ENCODE results near the gene PLXNA3. TPM values are rescaled to one million over a fixed set of nuclear protein-coding genes. Genes with fewer than 3 reads are reported as not detected.
"Not testable (repeated sequence)": the region's sequence is repeated elsewhere in the genome, so short reads cannot be mapped to it uniquely, and the experiment has no call there.

The PLXNA3 gene
- polyA plus RNA-seq, 3 donors: 0.02 to 10.9 TPM; not detected in 1

DNA sequence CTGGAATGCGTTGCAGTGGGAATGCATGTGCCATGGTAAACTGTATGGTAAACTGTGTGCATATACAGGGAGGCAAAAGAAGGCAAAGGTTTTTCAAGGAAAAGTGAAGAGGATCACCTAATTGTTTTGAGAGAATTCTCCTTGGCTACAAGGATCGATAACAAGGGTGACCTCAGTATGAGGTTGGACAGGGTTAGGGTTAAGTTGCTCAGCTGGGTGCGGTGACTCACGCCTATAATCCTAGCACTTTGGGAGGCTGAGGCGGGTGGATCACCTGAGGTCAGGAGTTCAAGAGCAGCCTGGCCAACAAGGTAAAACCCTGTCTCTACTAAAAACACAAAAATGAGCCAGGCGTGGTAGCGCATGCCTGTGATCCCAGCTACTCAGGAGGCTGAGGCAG, 43.3 kb downstream of the PLXNA3 start:
- H3K4me3 ChIP-seq (replicated peaks in 1 of 3; ENCODE audit: low read depth in 2 of 3, low read length in 3 of 3); DNase-seq; H3K27me3 Mint-ChIP-seq (ENCODE audit: low read depth in 3 of 3); H3K36me3 ChIP-seq (replicated peaks in 1 of 2; ENCODE audit: control insufficient read depth in 1 of 2, insufficient read depth in 2 of 2, low read length in 2 of 2); H3K79me2 ChIP-seq (ENCODE audit: insufficient read depth, low read length); H4K20me1 ChIP-seq (ENCODE audit: insufficient read depth, low read length); H3K9ac ChIP-seq (ENCODE audit: insufficient read depth, low read length, poor library complexity, severe bottlenecking); H3K4me1 Mint-ChIP-seq; intact Hi-C loops (cut with micrococcal nuclease); H2AFZ ChIP-seq (ENCODE audit: insufficient read depth, low read depth, low read length, poor library complexity, severe bottlenecking); H3K9me3 Mint-ChIP-seq; H3K4me2 ChIP-seq (replicated peaks; ENCODE audit: extremely low read depth, low read length, poor library complexity, severe bottlenecking); H3K4me1 ChIP-seq (ENCODE audit: control insufficient read depth in 1 of 2, insufficient read depth in 2 of 2, low read length in 2 of 2); H3K9me3 ChIP-seq (replicated peaks in 1 of 2; ENCODE audit: control insufficient read depth in 1 of 2, insufficient read depth in 1 of 2, low read length in 2 of 2); H3K4me3 Mint-ChIP-seq; H3K27ac Mint-ChIP-seq; H3K27me3 ChIP-seq (ENCODE audit: control insufficient read depth in 2 of 2, insufficient read depth in 2 of 2, low read length in 2 of 2); H3K27ac ChIP-seq (ENCODE audit: low read depth in 1 of 2, low read length in 2 of 2): not testable (repeated sequence)
- no CpG with 5 or more reads among the region's 7 CpGs for WGBS (ENCODE audit: insufficient coverage)
- peaks cover 13 to 16% of the 10 kb centered on the region in 2 donors for H3K36me3 Mint-ChIP-seq

DNA sequence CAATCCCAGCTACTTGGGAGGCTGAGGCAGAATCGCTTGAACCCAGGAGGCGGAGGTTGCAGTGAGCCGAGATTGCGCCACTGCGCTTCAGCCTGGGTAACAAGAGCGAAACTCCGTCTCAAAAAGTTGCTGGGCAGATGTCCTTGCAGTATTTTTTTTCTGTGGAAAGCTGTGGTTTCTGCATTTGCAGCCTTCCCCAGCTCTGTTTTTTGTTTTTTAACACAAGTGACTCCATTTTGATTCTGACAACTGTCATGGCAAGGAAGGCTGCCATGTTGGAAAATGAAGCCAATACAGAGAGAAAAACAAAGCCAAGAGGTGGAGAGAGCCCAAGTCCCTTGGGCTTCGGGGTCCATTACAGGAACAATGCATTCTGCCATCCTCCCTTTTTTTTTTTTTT, 44.0 kb downstream of the PLXNA3 start:
- peaks cover 16 to 20% of the 10 kb centered on the region in 2 donors for H3K36me3 Mint-ChIP-seq

More for the DNA sequence above, 44.0 kb downstream of the PLXNA3 start:
- Mint-ChIP-seq H3K9me3 (peaks cover 0 to 4% (median 0%) of the 10 kb centered on the region in 7 donors), H3K4me1 (peaks cover 8% of the 10 kb centered on the region), H3K27ac (no peak overlapping the region), H3K4me3 (no peak overlapping the region), H3K27me3 (ENCODE audit: low read depth in 3 of 3) (peaks cover 2 to 3% (median 2%) of the 10 kb centered on the region in 3 donors)
- H3K4me1 ChIP-seq (ENCODE audit: control insufficient read depth in 1 of 2, insufficient read depth in 2 of 2, low read length in 2 of 2): peaks cover 4 to 7% of the 10 kb centered on the region in 2 donors
- no peak overlapping the region for H2AFZ ChIP-seq (ENCODE audit: insufficient read depth, low read depth, low read length, poor library complexity, severe bottlenecking)
- no peak overlapping the region for H3K9ac ChIP-seq (ENCODE audit: insufficient read depth, low read length, poor library complexity, severe bottlenecking)
- H4K20me1 ChIP-seq (ENCODE audit: insufficient read depth, low read length): no peaks in the 10 kb centered on the region
- H3K27me3 ChIP-seq (ENCODE audit: control insufficient read depth in 2 of 2, insufficient read depth in 2 of 2, low read length in 2 of 2): no peaks in the 10 kb centered on the region
- H3K36me3 ChIP-seq (replicated peaks in 1 of 2; ENCODE audit: control insufficient read depth in 1 of 2, insufficient read depth in 2 of 2, low read length in 2 of 2): peaks cover 6 to 14% of the 10 kb centered on the region in 2 donors
- no peak overlapping the region for H3K4me3 ChIP-seq (replicated peaks in 1 of 3; ENCODE audit: low read depth in 2 of 3, low read length in 3 of 3)
- H3K27ac ChIP-seq (ENCODE audit: low read depth in 1 of 2, low read length in 2 of 2): no peak overlapping the region
- H3K9me3 ChIP-seq (replicated peaks in 1 of 2; ENCODE audit: control insufficient read depth in 1 of 2, insufficient read depth in 1 of 2, low read length in 2 of 2): no peaks in the 10 kb centered on the region
- no peak for DNase-seq
- no peak overlapping the region for H3K4me2 ChIP-seq (replicated peaks; ENCODE audit: extremely low read depth, low read length, poor library complexity, severe bottlenecking)
- TF ChIP-seq, protein P1, sequence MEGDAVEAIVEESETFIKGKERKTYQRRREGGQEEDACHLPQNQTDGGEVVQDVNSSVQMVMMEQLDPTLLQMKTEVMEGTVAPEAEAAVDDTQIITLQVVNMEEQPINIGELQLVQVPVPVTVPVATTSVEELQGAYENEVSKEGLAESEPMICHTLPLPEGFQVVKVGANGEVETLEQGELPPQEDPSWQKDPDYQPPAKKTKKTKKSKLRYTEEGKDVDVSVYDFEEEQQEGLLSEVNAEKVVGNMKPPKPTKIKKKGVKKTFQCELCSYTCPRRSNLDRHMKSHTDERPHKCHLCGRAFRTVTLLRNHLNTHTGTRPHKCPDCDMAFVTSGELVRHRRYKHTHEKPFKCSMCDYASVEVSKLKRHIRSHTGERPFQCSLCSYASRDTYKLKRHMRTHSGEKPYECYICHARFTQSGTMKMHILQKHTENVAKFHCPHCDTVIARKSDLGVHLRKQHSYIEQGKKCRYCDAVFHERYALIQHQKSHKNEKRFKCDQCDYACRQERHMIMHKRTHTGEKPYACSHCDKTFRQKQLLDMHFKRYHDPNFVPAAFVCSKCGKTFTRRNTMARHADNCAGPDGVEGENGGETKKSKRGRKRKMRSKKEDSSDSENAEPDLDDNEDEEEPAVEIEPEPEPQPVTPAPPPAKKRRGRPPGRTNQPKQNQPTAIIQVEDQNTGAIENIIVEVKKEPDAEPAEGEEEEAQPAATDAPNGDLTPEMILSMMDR (IDR thresholded peaks at IDR 0.05): no peak
- intact Hi-C loops (cut with micrococcal nuclease): no loop called here
- WGBS (ENCODE audit: insufficient coverage): 100% methylated on average over 2 of the region's 8 CpGs
- H3K79me2 ChIP-seq (ENCODE audit: insufficient read depth, low read length): no peaks in the 10 kb centered on the region

Measured in CD14-positive monocyte (primary cell).